Fibroblast of skin of back (primary cell): ENCODE data around the gene FAM151B. TPM values are rescaled to one million over a fixed set of nuclear protein-coding genes. Genes with fewer than 3 reads are reported as not detected.
A peak's percentile ranks its signal among the peaks of the same experiment; 100 is the strongest.
"Not testable (repeated sequence)": the region's sequence is repeated elsewhere in the genome, so short reads cannot be mapped to it uniquely, and the experiment has no call there.

Experiments
- DNase-seq: peaks from one replicate; pipeline ENCODE4 v3.0.0-alpha.2; 2013
- polyA plus RNA-seq, 2 experiments: library from polyadenylated mRNA; unstranded; fragments of 120-200 nt; gene quantifications; one replicate each; pipeline ENCODE4 v1.2.1, GENCODE V29; 2013; ENCODE audit not compliant: insufficient read length in 2 of 2

The FAM151B gene, protein sequence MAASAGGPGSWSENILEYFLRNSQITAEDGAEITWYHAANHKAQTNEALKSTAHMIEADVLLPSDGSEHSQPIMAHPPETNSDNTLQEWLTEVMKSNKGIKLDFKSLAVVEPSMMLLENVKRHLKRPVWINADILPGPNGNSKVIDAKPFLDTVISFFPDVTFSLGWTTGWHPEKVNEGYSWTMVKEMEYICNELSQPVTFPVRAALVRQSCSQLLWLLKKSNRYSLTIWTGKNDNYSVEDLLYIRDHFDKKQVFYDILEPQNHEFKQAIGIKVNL
- polyA plus RNA-seq (2013, experiment 1 of 2; ENCODE audit: insufficient read length): 2.1 TPM
- 3.0 TPM for polyA plus RNA-seq (2013, experiment 2 of 2; ENCODE audit: insufficient read length)

DNA sequence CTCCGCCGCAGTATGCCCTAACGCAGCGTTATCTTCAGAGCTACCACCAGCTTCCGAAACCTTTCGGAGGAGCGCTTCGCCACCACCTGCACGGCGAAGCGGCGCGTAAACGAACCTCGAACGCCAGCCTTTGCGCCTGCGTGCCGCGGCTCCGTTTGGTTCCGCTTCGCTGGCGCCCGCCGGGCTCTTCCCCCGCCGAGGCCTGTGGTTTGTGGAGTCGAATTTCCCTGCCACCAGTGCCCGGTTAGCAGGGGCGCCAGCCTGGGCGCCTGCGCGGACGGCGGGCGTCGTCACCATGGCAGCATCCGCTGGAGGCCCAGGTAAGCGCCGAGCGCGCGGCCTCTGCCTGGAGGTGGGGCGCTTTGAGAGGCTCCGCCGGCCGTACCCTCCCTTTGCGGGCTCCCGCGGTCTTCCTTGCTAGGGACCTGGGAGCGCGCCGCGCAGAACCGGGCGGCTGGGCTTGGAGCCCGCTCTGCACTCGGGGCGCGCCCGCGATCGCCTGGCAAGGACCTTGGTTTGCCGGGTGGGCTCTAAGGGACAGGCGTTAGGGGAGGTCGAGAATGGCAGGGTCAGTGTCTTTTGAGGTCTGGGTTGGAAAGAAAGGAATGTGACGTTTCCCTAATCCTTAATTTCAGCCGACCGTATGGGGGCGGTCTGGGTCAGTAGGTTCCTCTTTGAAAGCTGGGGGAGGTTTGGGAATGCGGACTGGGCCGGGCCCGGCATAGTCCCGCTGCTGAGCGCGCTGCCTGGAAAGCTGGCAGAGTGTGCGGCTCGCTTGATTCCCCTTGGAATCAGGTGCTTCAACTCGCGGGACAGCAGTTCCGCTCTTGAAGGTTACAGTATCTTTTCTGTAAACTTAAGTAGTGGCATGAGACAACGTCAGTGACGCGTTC is at the start of gene FAM151B:
Gene FAM151B, plus strand, starts transcription at position 272 of the 893 bp plus-strand sequence. Its CDS starts 24 bp downstream, at position 296.
- DNase-seq: peak; percentile 86

DNA sequence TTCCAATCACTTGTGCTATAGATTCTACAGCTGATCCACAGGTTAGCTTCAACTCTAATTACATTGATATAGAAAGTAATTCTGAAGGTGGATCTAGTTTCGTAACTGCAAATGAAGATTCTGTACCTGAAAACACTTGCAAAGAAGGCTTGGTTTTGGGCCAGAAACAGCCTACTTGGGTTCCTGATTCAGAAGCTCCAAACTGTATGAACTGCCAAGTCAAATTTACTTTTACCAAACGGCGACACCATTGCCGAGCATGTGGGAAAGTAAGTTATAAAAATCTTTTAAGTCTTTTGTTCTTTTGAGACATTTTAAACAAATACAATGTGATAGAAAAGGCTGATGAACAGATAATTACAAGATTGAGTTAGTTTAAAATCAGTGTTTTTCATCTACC is 49.2 kb upstream of the FAM151B start:
- DNase-seq: no peak

DNA sequence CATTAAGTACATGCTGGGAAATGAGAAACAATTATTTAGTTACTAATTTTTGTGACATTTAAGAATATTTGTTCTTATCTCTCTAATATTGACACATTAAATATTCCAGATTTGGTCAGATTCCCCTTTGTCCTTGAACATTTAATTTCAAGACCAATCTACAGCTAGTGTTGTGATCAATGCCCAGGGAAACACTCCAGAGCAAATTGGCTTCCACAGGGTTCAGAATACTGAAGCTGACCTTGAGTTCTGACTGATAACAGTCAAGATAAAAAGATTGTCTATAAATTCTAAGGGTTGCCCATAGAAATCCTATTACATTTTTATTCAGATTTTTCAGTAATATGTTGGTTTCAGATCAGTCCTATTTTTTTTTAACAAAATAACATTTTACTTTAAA is 48.7 kb upstream of the FAM151B start:
- DNase-seq: no peak

DNA sequence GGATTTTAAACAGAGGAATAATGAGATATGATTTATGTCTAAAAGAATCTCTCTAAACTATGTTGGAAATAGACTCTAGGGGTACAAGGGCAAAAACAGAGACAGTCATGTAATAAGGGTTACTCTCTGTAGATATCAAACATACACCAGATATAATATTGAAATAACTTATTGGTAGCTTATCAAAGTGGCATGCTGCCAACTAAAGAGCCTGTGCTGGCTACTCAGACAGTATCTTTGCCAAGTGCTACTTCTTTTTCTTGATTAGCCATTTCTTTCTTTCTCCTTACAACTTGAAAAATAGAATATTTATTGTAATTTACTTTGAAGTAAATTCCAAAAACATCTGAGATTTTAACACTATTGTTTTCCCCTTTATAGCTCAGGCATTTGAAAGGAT is 45.2 kb upstream of the FAM151B start:
- no peak for DNase-seq

DNA sequence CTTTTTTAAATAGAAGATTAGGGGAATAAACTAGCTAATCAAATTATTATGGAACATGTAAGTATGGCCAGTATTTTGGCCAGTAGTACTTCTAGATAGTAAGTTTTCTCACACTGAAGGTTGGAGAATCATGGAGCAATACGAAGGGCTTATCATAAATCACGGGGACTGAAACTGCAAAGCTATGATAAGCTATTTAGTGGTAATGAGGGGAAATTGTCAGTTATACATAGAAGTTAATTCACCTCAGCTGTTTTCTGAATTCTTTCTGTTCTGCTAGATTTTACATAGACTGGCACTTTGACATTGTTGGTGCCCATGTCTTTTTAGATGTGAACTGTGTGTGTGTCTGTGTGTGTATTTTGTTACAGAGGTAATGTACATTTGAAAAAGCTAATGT is 34.5 kb upstream of the FAM151B start:
- no peak for DNase-seq

DNA sequence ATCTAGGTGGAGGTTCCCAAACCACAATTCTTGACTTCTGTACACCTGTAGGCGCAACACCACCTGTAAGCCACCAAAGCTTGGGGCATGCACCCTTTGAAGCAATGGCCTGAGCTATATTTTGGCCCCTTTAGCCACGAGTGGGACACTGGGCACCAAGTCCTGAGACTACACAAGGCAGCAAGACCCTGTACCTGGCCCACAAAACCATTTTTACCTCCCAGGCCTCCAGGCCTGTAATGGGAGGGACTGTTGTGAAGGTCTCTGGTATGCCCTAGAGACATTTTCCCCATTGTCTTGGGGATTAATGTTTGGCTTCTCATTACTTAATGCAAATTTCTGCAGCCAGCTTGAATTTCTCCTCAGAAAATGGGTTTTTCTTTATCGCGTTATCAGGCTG is 24.6 kb upstream of the FAM151B start:
- no peak for DNase-seq

DNA sequence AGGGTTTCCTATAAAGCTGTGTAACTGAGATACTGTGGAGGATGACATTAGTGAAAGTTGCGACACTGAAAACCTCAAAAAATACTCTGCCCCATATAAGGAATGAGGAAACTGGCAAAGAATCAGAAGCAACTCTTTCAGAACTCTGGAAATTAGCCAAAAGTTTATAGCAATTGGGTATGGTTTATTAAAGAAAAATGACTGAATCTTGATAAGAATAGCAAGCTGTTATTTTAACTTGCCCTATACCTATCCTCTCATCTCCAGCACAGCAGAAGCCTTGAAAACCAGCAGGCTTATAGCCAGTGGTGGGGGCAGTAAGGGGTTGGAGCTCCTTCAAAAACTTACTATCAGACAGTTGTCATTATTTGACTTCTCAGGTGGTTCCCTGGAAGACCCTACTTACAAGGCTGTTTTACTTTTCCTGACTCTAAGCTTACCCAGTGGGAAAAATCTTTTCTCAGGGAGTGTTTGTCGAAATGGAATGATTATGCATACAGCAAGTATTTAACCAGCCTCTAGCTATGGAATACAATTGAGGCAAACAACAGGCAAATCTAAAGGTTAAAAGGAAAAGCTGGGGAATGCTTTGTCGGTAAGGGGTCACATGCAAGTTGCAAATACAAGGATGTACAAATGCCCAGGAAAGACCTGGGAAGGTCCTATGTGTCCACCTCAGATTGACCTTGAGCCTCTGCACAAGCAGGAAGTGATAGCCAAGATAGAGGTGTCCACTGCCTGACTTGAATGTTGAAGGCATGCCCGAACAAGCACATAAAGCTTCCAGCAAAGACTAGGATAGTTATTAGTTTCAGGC is 21.0 kb upstream of the FAM151B start:
- peak; percentile 8 for DNase-seq

DNA sequence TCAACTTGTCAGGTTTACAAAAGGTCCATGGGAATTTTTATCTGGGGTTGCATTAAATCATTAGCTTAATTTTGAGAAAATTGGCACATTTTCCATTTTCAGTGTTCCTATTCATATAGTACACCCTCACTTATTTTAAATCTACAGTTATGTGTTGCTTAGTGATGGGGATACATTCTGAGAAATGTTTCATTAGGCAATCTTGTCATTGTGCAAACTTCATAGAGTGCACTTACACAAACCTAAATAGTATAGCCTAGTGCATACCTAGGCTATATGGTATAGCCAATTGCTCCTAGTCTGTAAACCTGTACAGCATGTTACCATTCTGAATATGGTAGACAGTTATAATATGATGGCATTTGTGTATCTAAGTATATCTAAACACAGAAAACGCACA is 19.8 kb upstream of the FAM151B start:
- DNase-seq: no peak

DNA sequence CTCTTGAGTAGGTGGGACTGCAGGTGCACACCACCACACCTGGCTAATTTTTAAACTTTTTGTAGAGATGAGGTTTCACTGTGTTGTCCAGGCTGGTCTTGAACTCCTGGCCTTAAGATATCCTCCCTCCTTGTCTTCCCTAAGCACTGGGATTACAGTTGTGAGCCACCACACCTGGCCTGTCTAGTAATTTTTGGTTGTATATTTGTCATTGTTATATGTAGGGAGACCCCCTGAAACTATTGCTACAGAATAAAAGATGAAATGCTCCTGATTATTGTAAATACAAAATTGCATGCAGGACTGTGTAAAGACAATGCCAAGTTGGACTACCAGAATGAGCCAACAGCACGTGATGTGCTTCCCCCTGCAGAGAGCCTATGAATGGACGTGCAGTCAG is 17.3 kb upstream of the FAM151B start:
- DNase-seq: not testable (repeated sequence)

DNA sequence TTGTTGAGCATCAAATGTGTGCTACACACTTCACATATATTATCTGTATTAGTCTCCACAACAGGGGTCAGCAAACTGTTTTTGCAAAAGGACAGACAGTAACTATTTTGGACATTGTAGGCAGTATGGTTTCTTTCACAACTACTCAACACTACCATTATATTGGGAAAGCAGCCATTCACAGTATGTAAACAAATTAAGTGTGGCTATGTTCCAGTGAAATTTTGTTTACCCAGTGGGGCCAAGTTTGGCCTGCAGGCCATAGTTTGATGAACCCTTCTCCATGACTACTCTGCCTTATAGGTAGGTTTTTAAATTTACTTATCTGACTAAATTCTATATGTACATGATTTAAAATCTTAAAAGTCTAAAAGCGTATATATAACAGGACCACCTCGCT is 13.0 kb upstream of the FAM151B start:
- DNase-seq: no peak

DNA sequence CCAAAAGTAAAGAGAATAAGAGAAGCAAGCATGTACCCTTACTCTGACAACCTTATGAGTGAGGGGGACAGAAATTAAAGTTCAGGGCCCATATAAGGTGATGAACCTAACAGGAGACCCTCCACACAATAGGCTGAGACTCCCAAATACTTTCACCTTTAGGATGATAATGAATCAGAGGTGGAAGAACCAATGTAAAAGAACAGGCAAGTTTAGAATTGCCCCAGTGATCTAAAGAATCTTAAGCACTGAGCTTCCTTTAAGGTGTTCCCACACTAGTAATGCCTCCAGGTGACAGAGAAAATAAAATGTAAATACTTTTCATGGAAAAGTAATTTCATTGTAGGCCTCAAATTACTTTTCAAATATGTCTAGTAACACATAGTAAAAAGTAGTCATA is 8.2 kb upstream of the FAM151B start:
- DNase-seq: no peak

DNA sequence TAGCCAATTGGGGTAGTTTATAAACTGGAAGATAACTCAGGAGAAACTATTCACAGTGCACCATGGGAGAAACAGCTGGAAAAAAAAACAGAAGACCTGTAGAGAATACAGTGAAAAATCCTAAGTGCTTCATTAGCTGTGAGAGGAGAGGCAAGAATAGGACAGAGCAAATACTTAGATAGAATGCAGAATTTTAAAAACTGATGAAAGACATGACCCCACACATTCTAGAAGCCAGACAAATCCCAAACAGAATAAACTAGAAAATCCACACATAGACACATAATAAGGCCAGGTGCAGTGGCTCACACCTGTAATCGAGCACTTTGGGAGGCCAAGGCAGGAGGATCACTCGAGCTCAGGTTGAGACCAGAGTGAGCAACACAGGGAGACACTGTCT is 7.5 kb upstream of the FAM151B start:
- DNase-seq: no peak

DNA sequence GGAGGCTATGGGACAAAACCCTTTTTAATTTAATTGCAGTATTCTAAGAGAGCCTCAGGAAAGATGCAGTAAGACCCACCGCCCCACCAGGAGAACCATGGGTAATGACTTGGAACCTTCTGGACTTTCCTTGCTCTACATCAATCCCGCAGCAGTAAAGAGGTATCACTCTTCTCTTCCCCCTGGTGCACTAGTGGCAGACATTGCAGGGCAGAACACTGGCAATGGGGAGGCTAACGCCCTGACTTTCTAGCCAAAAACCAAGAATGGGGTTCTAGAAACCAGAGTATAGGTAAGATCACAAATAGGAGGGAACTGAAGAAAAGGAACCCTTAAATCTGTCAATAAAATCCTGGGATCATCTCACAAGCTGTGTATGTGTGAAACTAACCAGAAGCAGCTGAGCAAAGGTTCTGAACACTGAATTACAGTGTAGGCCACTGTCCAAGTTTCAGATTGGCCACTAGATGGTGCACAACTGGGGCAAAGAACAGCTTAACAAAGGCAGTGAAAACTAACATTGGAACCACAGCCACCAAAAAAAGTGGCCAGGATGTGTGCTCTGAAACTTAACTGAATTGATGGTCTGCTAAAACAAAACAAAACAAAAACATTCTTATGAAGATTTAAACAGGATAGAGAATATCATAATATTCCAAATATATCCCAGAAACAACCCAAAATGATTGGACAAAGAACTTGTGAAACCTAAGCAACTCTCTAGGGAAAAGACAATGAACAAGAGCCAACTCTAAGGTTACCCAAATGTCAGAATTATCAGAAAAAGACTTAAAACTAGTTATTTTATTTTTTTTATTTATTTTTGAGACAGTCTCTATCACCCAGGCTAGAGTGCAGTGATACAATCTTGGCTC is 6.6 kb upstream of the FAM151B start:
- peak; percentile 64 for DNase-seq

DNA sequence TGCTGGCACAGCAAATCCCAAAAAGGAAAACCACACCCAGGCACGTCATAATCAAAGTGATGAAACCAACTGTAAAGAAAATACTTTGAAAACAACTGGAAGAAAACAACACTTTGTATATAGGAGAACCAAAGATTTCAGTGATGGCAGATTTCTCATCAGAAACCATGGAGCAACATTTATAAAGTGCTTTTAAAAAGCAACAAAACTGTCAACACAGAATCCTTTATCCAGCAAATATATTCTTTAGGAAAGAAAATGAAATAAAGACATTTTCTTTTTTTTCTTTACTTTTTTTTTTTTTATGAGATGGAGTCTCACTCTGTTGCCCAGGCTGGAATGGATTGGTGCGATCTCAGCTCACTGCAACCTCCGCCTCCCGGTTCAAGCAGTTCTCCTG is 5.3 kb upstream of the FAM151B start:
- DNase-seq: no peak

DNA sequence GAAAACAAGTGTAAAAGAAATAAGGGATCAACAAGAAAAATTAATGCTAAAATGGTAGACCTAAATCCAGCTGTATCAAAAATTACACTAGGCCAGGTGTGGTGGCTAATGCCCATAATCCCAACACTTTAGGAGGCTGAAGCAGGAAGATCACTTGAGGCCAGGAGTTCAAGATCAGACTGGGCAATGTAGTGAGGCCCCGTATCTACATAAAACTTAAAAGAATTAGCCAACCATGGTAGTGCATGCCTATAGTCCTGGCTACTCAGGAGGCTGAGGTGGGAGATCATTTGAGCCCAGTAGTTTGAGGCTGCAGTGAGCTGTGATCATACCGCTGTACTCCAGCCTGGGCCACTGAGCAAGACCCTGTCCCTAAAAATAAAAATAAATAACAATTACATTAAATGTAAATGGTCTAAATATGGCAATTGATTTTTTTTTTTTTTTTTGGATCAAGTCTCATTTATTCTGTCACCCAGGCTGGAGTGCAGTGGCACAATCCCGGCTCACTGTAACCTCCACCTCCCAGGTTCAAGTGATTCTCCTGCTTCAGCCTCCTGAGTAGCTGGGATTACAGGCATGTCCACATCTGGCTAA is 4.2 kb upstream of the FAM151B start:
- DNase-seq: no peak

DNA sequence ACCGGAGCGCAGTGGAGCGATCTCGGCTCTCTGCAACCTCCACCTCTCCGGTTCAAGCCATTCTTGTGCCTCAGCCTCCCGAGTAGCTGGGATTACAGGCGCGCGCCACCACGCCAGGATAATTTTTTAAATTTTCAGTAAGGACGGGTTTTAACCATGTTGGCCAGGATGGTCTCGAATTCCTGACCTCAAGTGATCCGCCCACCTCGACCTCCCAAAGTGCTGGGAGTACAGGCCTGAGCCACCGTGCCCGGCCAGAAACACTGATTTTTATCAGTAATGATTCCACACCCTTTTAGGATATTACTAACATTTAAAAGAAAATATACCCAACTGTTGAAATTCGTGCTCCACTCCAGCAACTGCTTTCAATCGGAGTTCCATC is 464 bp upstream of the FAM151B start:
- DNase-seq: no peak

DNA sequence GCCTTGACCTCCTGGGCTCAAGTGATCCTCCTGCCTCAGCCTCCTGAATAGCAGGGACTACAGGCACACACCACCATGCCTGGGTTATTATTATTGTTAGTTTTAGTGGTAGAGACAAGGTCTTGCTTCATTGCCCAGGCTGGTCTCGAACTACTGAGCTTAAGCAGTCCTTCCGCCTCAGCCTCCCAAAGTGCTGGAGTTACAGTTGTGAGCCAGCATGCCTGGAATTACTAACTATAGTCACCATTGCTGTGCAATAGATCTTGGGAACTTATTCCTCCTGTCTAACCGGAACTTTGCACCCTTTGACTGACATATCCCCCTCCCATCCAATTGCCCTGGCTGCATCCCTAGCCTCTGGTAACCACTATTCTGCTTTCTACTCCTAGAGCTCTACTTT is 3.4 kb downstream of the FAM151B start:
- DNase-seq: no peak

DNA sequence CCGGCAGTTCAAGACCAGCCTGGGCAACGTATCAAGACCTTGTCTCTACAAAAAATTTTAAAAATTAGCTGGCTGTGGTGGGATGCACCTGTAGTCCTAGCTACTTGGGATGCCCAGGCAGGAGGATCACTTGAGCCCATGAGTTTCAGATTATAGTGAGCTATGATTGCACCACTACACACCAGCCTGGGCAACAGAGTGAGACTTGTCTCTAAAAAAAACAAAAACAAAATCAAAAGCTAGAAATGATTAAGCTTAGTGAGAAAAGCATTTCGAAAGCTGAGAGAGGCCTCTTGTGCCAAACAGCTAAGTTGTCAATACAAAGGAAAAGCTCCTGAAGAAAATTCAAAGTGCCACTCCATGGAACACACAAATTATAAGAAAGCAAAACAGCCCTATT is 4.8 kb downstream of the FAM151B start:
- DNase-seq: no peak

DNA sequence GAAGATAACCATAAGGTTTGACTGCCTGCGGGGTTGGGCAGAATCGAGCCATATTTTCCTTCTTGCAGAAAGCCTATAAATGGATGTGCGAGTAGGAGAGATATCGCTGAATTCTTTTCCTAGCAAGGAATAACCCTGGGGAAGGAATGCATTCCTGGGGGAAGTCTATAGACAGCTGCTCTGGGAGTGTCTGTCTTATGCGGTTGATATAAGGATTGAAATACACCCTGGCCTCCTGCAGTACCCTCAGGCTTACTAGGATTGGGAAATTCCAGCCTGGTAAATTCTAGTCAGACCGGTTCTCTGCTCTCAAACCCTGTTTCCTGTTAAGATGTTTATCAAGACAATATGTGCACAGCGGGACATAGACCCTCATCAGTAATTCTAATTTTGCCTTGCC is 5.5 kb downstream of the FAM151B start:
- DNase-seq: peak; percentile 64

DNA sequence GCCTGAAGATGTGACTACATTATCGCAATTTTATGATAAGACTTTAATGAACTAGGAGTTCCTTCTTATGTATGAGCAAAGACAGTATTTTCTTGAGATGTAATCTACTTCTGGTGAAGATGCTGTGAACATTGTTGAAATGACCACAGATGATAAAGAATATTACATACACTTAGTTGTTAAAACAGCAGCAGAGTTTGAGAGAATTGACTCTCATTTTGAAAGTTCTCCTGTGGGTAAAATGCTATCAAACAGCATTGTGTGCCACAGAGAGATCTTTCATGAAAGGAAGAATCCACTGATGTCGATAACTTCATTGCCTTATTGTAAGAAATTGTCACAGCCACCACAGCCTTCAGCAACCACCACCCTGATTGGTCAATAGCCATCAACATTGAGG is 8.0 kb downstream of the FAM151B start:
- no peak for DNase-seq

DNA sequence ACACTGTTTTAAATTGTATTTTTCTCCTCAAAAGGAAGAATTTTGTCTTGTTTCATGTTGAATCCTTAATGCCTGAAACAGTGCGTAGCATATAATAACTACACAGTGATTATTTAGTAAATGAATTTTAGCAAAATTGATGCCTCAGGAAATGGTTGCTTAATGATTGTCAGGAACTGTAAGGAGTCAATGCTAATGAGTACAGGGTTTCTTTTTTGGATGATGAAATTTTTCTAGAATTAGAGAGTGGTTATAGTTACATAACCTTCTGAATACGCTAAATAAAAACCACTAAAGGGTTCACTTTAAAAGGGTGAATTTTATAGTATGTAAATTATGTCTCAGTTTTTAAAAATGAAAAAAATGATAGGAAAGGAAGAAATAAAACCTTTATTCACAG is 14.9 kb downstream of the FAM151B start:
- DNase-seq: no peak

DNA sequence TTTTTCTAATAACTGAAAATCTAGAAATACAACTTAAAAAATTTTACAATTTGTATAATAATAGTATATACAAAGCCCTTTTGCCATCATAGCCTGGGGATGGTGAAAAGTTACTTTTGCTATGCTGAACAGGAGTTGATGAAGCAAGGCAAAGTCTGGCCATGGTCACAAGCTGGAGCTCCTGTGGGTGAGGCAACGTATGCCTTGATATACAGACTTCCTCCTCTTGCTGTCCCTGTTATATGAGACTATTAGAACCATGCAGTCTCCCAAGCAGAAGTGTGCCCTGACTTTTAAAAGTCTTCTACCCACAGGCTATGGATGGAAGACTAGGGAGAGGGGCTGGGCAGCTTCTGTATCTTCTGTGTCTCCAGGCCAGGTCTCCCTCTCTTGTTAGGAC is 15.7 kb downstream of the FAM151B start:
- DNase-seq: no peak
